SK-N-SH treated with all-trans-retinoic acid at 6 μM for 48 hours (cell line): ENCODE data around the gene MRGPRG.
"Not testable (repeated sequence)": the region's sequence is repeated elsewhere in the genome, so short reads cannot be mapped to it uniquely, and the experiment has no call there.

Experiments
- ARNTL ChIP-seq: fragments of 450-650 bp; formaldehyde crosslinking; IDR thresholded peaks from 2 replicates; pipeline ENCODE4 v1.5.0; 2020; ENCODE audit warnings: low read depth, mild to moderate bottlenecking, moderate library complexity, borderline replicate concordance
- CSDC2 ChIP-seq: fragments of 250-450 bp; sonication (Bioruptor Pico); IDR thresholded peaks from 2 replicates; pipeline ENCODE4 v1.5.0; 2020; ENCODE audit warnings: mild to moderate bottlenecking, moderate library complexity
- PPARA ChIP-seq: fragments of 250-450 bp; sonication (Bioruptor Pico); IDR thresholded peaks from 2 replicates; pipeline ENCODE4 v1.5.0; 2020; ENCODE audit warnings: mild to moderate bottlenecking, borderline replicate concordance
- SNAI2 ChIP-seq: fragments of 250-450 bp; sonication (Bioruptor Pico); IDR thresholded peaks from 2 replicates; pipeline ENCODE4 v1.5.0; 2020; ENCODE audit warnings: mild to moderate bottlenecking, moderate library complexity
- ZFP3 ChIP-seq: fragments of 250-450 bp; sonication (Bioruptor Pico); IDR thresholded peaks from 2 replicates; pipeline ENCODE4 v1.5.0; 2020; ENCODE audit warnings: mild to moderate bottlenecking, moderate library complexity
- TF ChIP-seq, protein P1 (sequence below): fragments of 250-450 bp; sonication (Bioruptor Pico); IDR thresholded peaks from 2 replicates; pipeline ENCODE4 v1.8.0; 2020; ENCODE audit warnings: mild to moderate bottlenecking, moderate library complexity, borderline replicate concordance
- TF ChIP-seq, protein P2 (sequence below): fragments of 250-450 bp; sonication (Bioruptor Pico); IDR thresholded peaks from 2 replicates; pipeline ENCODE4 v1.5.1; 2020; ENCODE audit warnings: low read depth, mild to moderate bottlenecking, moderate library complexity

DNA sequence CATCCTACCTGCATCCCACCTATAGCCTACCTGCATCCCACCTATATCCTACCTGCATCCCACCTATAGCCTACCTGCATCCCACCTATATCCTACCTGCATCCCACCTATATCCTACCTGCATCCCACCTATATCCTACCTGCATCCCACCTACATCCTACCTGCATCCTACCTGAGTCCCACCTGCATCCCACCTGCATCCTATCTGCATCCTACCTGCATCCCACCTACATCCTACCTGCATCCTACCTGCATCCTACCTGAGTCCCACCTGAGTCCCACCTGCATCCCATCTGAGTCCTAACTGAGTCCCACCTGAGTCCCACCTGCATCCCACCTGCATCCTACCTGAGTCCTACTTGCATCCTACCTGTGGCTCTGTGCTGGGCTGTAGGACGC is 38.9 kb upstream of the MRGPRG start:
- not testable (repeated sequence) for TF ChIP-seq ZFP3 (CRISPR knock-in tag); ARNTL; CSDC2; SNAI2 (CRISPR knock-in tag); PPARA
- TF ChIP-seq, protein P1, sequence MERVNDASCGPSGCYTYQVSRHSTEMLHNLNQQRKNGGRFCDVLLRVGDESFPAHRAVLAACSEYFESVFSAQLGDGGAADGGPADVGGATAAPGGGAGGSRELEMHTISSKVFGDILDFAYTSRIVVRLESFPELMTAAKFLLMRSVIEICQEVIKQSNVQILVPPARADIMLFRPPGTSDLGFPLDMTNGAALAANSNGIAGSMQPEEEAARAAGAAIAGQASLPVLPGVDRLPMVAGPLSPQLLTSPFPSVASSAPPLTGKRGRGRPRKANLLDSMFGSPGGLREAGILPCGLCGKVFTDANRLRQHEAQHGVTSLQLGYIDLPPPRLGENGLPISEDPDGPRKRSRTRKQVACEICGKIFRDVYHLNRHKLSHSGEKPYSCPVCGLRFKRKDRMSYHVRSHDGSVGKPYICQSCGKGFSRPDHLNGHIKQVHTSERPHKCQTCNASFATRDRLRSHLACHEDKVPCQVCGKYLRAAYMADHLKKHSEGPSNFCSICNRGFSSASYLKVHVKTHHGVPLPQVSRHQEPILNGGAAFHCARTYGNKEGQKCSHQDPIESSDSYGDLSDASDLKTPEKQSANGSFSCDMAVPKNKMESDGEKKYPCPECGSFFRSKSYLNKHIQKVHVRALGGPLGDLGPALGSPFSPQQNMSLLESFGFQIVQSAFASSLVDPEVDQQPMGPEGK: not testable (repeated sequence)
- TF ChIP-seq, protein P2, sequence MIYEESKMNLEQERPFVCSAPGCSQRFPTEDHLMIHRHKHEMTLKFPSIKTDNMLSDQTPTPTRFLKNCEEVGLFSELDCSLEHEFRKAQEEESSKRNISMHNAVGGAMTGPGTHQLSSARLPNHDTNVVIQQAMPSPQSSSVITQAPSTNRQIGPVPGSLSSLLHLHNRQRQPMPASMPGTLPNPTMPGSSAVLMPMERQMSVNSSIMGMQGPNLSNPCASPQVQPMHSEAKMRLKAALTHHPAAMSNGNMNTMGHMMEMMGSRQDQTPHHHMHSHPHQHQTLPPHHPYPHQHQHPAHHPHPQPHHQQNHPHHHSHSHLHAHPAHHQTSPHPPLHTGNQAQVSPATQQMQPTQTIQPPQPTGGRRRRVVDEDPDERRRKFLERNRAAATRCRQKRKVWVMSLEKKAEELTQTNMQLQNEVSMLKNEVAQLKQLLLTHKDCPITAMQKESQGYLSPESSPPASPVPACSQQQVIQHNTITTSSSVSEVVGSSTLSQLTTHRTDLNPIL (CRISPR knock-in tag): not testable (repeated sequence)
